IMR-90 (cell line): ENCODE data around the gene AANAT. TPM values are rescaled to one million over a fixed set of nuclear protein-coding genes. Genes with fewer than 3 reads are reported as not detected.
A peak's percentile ranks its signal among the peaks of the same experiment; 100 is the strongest.

Experiments used
- ATAC-seq: fragments of 200-7000 bp; cut with Tn5 transposase; 2 replicates; pipeline ENCODE4 v1.9.1; 2020; ENCODE audit warnings: low read depth, mild to moderate bottlenecking, moderate library complexity
- BruUV-seq: library from RNA; stranded (reverse); fragments of 400-500 nt; replicated peaks from 2 replicates; lab custom pipeline; 2021; lab: Mats Ljungman, UMichigan
- CTCF ChIA-PET: fragments of 300-600 bp; formaldehyde crosslinking; extraction: SDS; loops from one replicate; lab custom pipeline; 2021; ENCODE audit warnings: antibody characterized with exemption; lab: Yijun Ruan, JAX
- POLR2A ChIA-PET: fragments of 300-600 bp; sonication (Branson Sonifier 250); formaldehyde crosslinking; loops from one replicate; lab custom pipeline; 2022; ENCODE audit warnings: antibody characterized with exemption; ENCODE audit not compliant: unreplicated experiment; lab: Charles Lee
- DNase-seq: peaks from one replicate; pipeline ENCODE4 v3.0.0; 2013
- H2AFZ ChIP-seq: replicated peaks from 2 replicates; pipeline ENCODE3; 2013; ENCODE audit warnings: low read length, mild to moderate bottlenecking; ENCODE audit not compliant: poor library complexity
- H2AK5ac ChIP-seq: 2 replicates; pipeline ENCODE4 v1.6.1; 2013; ENCODE audit warnings: low read depth, low read length, inconsistent platforms
- H2AK9ac ChIP-seq: replicated peaks from 2 replicates; pipeline ENCODE3; 2013; ENCODE audit warnings: mild to moderate bottlenecking, low read depth, low read length, moderate library complexity; ENCODE audit not compliant: poor library complexity
- H2BK120ac ChIP-seq: 2 replicates; pipeline ENCODE4 v1.6.1; 2013; ENCODE audit warnings: low read depth, low read length, inconsistent platforms
- H2BK15ac ChIP-seq: 3 replicates; pipeline ENCODE4 v1.6.1; 2013; ENCODE audit warnings: low read depth, low read length, inconsistent platforms
- H2BK20ac ChIP-seq: 2 replicates; pipeline ENCODE4 v1.6.1; 2013; ENCODE audit warnings: low read depth, mild to moderate bottlenecking, inconsistent platforms, low read length, moderate library complexity
- H2BK5ac ChIP-seq: 2 replicates; pipeline ENCODE4 v1.6.1; 2013; ENCODE audit warnings: mild to moderate bottlenecking, low read depth, low read length, inconsistent platforms; ENCODE audit not compliant: poor library complexity, severe bottlenecking
- H3K14ac ChIP-seq: replicated peaks from 2 replicates; pipeline ENCODE4 v1.6.1; 2013; ENCODE audit warnings: low read depth, low read length, inconsistent platforms
- H3K18ac ChIP-seq: 2 replicates; pipeline ENCODE4 v1.6.1; 2013; ENCODE audit warnings: low read depth, low read length, control low read depth
- H3K23ac ChIP-seq: 2 replicates; pipeline ENCODE4 v1.6.1; 2013; ENCODE audit warnings: low read depth, low read length, inconsistent platforms
- H3K27ac ChIP-seq: 2 replicates; pipeline ENCODE4 v1.5.1; 2013; ENCODE audit warnings: mild to moderate bottlenecking, control low read depth, low read length; ENCODE audit not compliant: insufficient read depth
- H3K27me3 ChIP-seq: 2 replicates; pipeline ENCODE4 v1.6.1; 2013; ENCODE audit warnings: low read length; ENCODE audit not compliant: control insufficient read depth, insufficient read depth
- H3K36me3 ChIP-seq: 2 replicates; pipeline ENCODE4 v1.6.1; 2013; ENCODE audit warnings: low read length, mixed read lengths; ENCODE audit not compliant: control insufficient read depth, insufficient read depth
- H3K4ac ChIP-seq: 2 replicates; pipeline ENCODE4 v1.6.1; 2013; ENCODE audit warnings: low read depth, low read length, inconsistent platforms
- H3K4me1 ChIP-seq: 2 replicates; pipeline ENCODE4 v1.6.1; 2013; ENCODE audit warnings: low read length, mixed read lengths; ENCODE audit not compliant: control insufficient read depth, insufficient read depth
- H3K4me2 ChIP-seq: 2 replicates; pipeline ENCODE4 v1.6.1; 2013; ENCODE audit warnings: low read depth, mild to moderate bottlenecking, control low read depth, low read length, moderate library complexity
- H3K4me3 ChIP-seq: 2 replicates; pipeline ENCODE4 v1.5.1; 2013; ENCODE audit warnings: low read depth, mild to moderate bottlenecking, control low read depth, low read length, moderate library complexity; ENCODE audit not compliant: insufficient read depth
- H3K56ac ChIP-seq: 2 replicates; pipeline ENCODE4 v1.6.1; 2013; ENCODE audit warnings: low read length, inconsistent platforms; ENCODE audit not compliant: insufficient read depth; ENCODE audit errors: extremely low read depth
- H3K79me1 ChIP-seq, 2 experiments: 2 replicates each; pipeline ENCODE4 v1.6.1; 2013; ENCODE audit warnings: low read length in 2 of 2, inconsistent platforms in 1 of 2, low read depth in 1 of 2
- H3K9ac ChIP-seq: 2 replicates; pipeline ENCODE4 v1.6.1; 2013; ENCODE audit warnings: low read depth, low read length, control low read depth
- H3K9me1 ChIP-seq: 2 replicates; pipeline ENCODE4 v1.6.1; 2013; ENCODE audit warnings: low read length, inconsistent platforms; ENCODE audit not compliant: insufficient read depth
- H3K9me3 ChIP-seq: 2 replicates; pipeline ENCODE4 v1.6.1; 2013; ENCODE audit warnings: low read length; ENCODE audit not compliant: control insufficient read depth, insufficient read depth
- H4K20me1 ChIP-seq: 2 replicates; pipeline ENCODE4 v1.6.1; 2013; ENCODE audit warnings: low read length, inconsistent platforms; ENCODE audit not compliant: insufficient read depth
- H4K5ac ChIP-seq: 2 replicates; pipeline ENCODE4 v1.6.1; 2013; ENCODE audit warnings: mild to moderate bottlenecking, low read depth, low read length, control low read depth
- H4K8ac ChIP-seq, 2 experiments: 2 replicates each; pipeline ENCODE4 v1.6.1; 2013; ENCODE audit warnings: low read depth in 2 of 2, low read length in 2 of 2, control low read depth in 1 of 2, inconsistent platforms in 1 of 2
- H4K91ac ChIP-seq: 2 replicates; pipeline ENCODE4 v1.6.1; 2013; ENCODE audit warnings: low read depth, low read length, inconsistent platforms; ENCODE audit not compliant: insufficient read depth
- CEBPB ChIP-seq: IDR thresholded peaks from 2 replicates; pipeline ENCODE4 v1.6.1; 2012; ENCODE audit warnings: low read depth, low read length, improper control_type of control experiment
- CHD1 ChIP-seq: IDR thresholded peaks from 2 replicates; pipeline ENCODE4 v1.6.1; 2012; ENCODE audit warnings: low read depth, low read length, improper control_type of control experiment
- FOS ChIP-seq: fragments of 150-350 bp; IDR thresholded peaks from 2 replicates; pipeline ENCODE4 v1.6.1; 2016; ENCODE audit warnings: low read depth, low read length
- MAFK ChIP-seq: IDR thresholded peaks from 2 replicates; pipeline ENCODE4 v1.6.1; 2012; ENCODE audit warnings: low read depth, low read length, improper control_type of control experiment
- MAZ ChIP-seq: IDR thresholded peaks from 2 replicates; pipeline ENCODE4 v1.6.1; 2012; ENCODE audit warnings: low read depth, mild to moderate bottlenecking, low read length, improper control_type of control experiment, moderate library complexity, borderline replicate concordance
- NFE2L2 ChIP-seq: fragments of 150-350 bp; IDR thresholded peaks from 2 replicates; pipeline ENCODE4 v1.6.1; 2016; ENCODE audit warnings: low read depth, mild to moderate bottlenecking, low read length
- RAD21 ChIP-seq: IDR thresholded peaks from 2 replicates; pipeline ENCODE4 v1.6.1; 2012; ENCODE audit warnings: low read length, improper control_type of control experiment
- RFX5 ChIP-seq: IDR thresholded peaks from 2 replicates; pipeline ENCODE4 v1.8.0; 2012; ENCODE audit warnings: low read depth, mild to moderate bottlenecking, low read length, moderate library complexity
- WGBS, 2 experiments: methylation state at CpG; one replicate each; pipeline versions ENCODE4 v1.1.5 to v1.1.7; 2013; ENCODE audit warnings: missing lambda C conversion rate in 2 of 2; ENCODE audit not compliant: insufficient read length in 1 of 2; ENCODE audit errors: extremely low coverage in 2 of 2; 5-methylcytosine and 5-hydroxymethylcytosine counted together
- dilution Hi-C: fragments of 300-500 bp; cut with HindIII; formaldehyde crosslinking; loops from one replicate; pipeline ENCODE4 v1.14.3; 2018; ENCODE audit warnings: low sequenced_read_pairs; ENCODE audit not compliant: unreplicated experiment
- in situ Hi-C: fragments of 300-500 bp; cut with MboI; formaldehyde crosslinking; loops from 3 replicates; pipeline ENCODE4 v1.14.3; 2019; ENCODE audit warnings: low sequenced_read_pairs, inconsistent platforms, mixed read lengths
- intact Hi-C: fragments of 100-400 bp; cut with micrococcal nuclease; formaldehyde crosslinking; loops from 2 replicates; pipeline ENCODE4 v1.10.0; 2022
- polyA plus RNA-seq, 3 experiments: library from polyadenylated mRNA; depleted of rRNA; stranded (reverse); fragments of >200 nt; gene quantifications; 2 replicates each; pipeline ENCODE4 v1.2.3, GENCODE V29; 2012; ENCODE audit warnings: low replicate concordance in 1 of 3
- total RNA-seq: library from RNA; depleted of rRNA; stranded (reverse); fragments of >200 nt; gene quantifications from 2 replicates; pipeline ENCODE4 v1.2.3, GENCODE V29; 2012; rRNA removed

The AANAT gene
- total and polyA plus RNA-seq, 2 of the 4 experiments (the other 2 are of a cell fraction): 0.21 TPM; not detected in 1

DNA sequence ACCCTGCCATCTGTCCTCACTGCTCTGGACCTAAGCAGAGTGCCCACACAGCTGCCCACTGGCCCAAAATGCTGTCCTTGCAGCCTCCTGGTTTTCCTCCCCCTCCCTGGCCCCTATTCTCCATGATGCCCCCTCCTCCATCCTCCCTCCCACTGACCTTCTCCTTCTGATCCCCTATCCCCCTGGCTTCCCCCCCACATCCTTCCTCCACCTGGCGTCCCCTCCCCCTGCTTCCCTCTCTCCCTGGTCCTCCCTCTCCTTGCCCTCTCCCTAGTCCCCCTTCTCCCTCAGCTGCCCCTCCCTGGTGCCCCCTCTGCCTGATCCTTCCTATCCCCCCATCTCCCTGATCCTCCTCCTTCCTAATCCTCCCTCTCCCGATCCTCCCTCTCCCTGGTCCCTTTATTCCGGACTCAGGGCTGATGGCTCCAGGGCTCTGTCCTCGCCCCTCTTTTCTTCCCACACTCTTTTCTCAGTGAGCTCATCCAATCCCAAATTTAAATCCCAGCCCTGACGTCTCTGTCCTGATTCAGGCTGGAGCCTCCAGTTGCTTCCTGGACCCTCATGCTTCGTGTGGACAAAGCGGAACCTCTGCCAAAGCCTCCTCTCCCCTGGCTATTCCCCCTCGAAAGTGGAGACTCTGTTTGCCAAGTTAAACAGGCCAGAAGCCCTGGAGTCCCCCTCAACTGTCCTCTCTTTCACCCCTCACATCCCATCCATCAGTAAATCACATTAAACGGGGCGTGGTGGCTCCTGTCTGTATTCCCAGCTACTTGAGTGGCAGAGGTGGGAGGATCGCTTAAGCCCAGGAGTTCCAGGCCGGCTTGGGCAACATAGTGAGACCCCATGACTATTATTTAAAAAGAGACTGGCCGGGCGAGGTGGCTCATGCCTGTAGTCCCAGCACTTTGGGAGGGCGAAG, 51.9 kb downstream of the AANAT start:
- POLR2A ChIA-PET: no interaction called here
- dilution Hi-C loops: no loop called here
- Histone ChIP-seq H2AK5ac (no peak overlapping the region), H3K4me3 (no peak overlapping the region), H4K5ac (no peak overlapping the region), H4K91ac (no peak overlapping the region), H3K18ac (no peak overlapping the region), H3K4ac (no peak overlapping the region; the same call in 1 of the 2 replicates), H3K79me1 (no peaks in the 10 kb centered on the region), H3K4me2 (no peak overlapping the region), H3K23ac (no peak overlapping the region), H3K27ac (no peak overlapping the region), H3K9me1 (no peaks in the 10 kb centered on the region; the same call in 1 of the 2 replicates), H3K9ac (no peak overlapping the region), H3K27me3 (no peaks in the 10 kb centered on the region), H4K8ac (no peak overlapping the region), H2AFZ (no peak overlapping the region), H3K9me3 (no peaks in the 10 kb centered on the region), H2BK20ac (no peak overlapping the region), H2BK5ac (no peak overlapping the region), H3K14ac (0 out of 2 replicates have a peak overlapping the region, but pooled peaks have one; percentile 26), H3K56ac (no peak overlapping the region), H3K36me3 (no peaks in the 10 kb centered on the region), H2AK9ac (peak overlapping the region; percentile 65), H2BK120ac (no peak overlapping the region), H2BK15ac (no peak overlapping the region; the same call in 2 of the 3 replicates), H3K4me1 (peaks cover 7% of the 10 kb centered on the region), H4K20me1 (no peaks in the 10 kb centered on the region)
- no TSS peak for BruUV-seq
- DNase-seq: no peak
- TF ChIP-seq MAZ: no peak
- TF ChIP-seq CHD1: no peak
- no peak for TF ChIP-seq FOS
- no peak for TF ChIP-seq NFE2L2
- no peak for TF ChIP-seq CEBPB
- TF ChIP-seq RFX5: no peak
- TF ChIP-seq RAD21: no peak
- TF ChIP-seq MAFK: no peak
- intact Hi-C loops: no loop called here
- no peak for ATAC-seq
- WGBS, 2 experiments: 70% methylated on average over 7 of the region's 15 CpGs; no CpG with 5 or more reads in 1 of the 2 experiments
- CTCF ChIA-PET: no interaction called here
- in situ Hi-C loops: no loop called here

Other genes starting within 250 kb of the AANAT start
- gene RNF157, start 227.1 kb upstream of the AANAT start, total RNA-seq: 0.54 and 0.83 TPM in 2 replicates
- gene RNF157, start 227.1 kb upstream of the AANAT start, polyA plus RNA-seq (2012; rRNA removed): 1.1 and 1.3 TPM in 2 replicates
- gene UBALD2, start 202.3 kb upstream of the AANAT start, total RNA-seq: 0.90 and 1.4 TPM in 2 replicates
- gene UBALD2, start 202.3 kb upstream of the AANAT start, polyA plus RNA-seq (2012; rRNA removed): 12.1 and 19.9 TPM in 2 replicates
- 3.9 and 4.8 TPM in 2 replicates for gene QRICH2, start 159.3 kb upstream of the AANAT start, total RNA-seq
- 4.3 and 4.7 TPM in 2 replicates for gene QRICH2, start 159.3 kb upstream of the AANAT start, polyA plus RNA-seq (2012; rRNA removed)
- gene PRPSAP1, start 113.7 kb upstream of the AANAT start, total RNA-seq: 29.2 and 34.4 TPM in 2 replicates
- gene PRPSAP1, start 113.7 kb upstream of the AANAT start, polyA plus RNA-seq (2012; rRNA removed): 38.6 and 48.6 TPM in 2 replicates
- gene SPHK1, start 83.0 kb upstream of the AANAT start, total RNA-seq: 44.4 and 45.8 TPM in 2 replicates
- gene SPHK1, start 83.0 kb upstream of the AANAT start, polyA plus RNA-seq (2012; rRNA removed): 82.7 and 94.2 TPM in 2 replicates
- gene UBE2O, start 14.5 kb upstream of the AANAT start, total RNA-seq: 17.6 and 20.0 TPM in 2 replicates
- gene UBE2O, start 14.5 kb upstream of the AANAT start, polyA plus RNA-seq (2012; rRNA removed): 14.3 and 17.6 TPM in 2 replicates
- gene RHBDF2, start 33.8 kb downstream of the AANAT start, total RNA-seq: 1.3 and 1.4 TPM in 2 replicates
- 8.3 and 10.0 TPM in 2 replicates for gene RHBDF2, start 33.8 kb downstream of the AANAT start, polyA plus RNA-seq (2012; rRNA removed)
- gene CYGB, start 70.1 kb downstream of the AANAT start, total RNA-seq: 1.3 and 1.7 TPM in 2 replicates
- 2.9 and 3.5 TPM in 2 replicates for gene CYGB, start 70.1 kb downstream of the AANAT start, polyA plus RNA-seq (2012; rRNA removed)
- gene PRCD, start 72.4 kb downstream of the AANAT start, total RNA-seq: under 0.01 TPM in 1 of 2 replicates, not detected in the other
- 0.32 TPM in 2 replicates for gene PRCD, start 72.4 kb downstream of the AANAT start, polyA plus RNA-seq (2012; rRNA removed)
- gene ST6GALNAC2, start 118.3 kb downstream of the AANAT start, total RNA-seq: not detected in 2 replicates
- 0.10 TPM in 1 of 2 replicates, not detected in the other for gene ST6GALNAC2, start 118.3 kb downstream of the AANAT start, polyA plus RNA-seq (2012; rRNA removed)
- gene ST6GALNAC1, start 176.2 kb downstream of the AANAT start, total RNA-seq: not detected in 2 replicates
- gene ST6GALNAC1, start 176.2 kb downstream of the AANAT start, polyA plus RNA-seq (2012; rRNA removed): not detected in 2 replicates
- 169 and 231 TPM in 2 replicates for gene MXRA7, start 243.4 kb downstream of the AANAT start, total RNA-seq
- 148 and 168 TPM in 2 replicates for gene MXRA7, start 243.4 kb downstream of the AANAT start, polyA plus RNA-seq (2012; rRNA removed)